Stimulated activated CD4-positive, alpha-beta T cell treated with anti-CD3 and anti-CD28 coated beads, Interleukin-1b, Interleukin-23, amount 100 ng/mL, for 1 hour (primary cell): ENCODE results near the gene NDP.
A peak's percentile ranks its signal among the peaks of the same experiment; 100 is the strongest.
"Not testable (repeated sequence)": the region's sequence is repeated elsewhere in the genome, so short reads cannot be mapped to it uniquely, and the experiment has no call there.

Experiments
- DNase-seq, 2 donors: peaks; one replicate each; pipeline ENCODE4 v3.0.0-alpha.2; 2020; ENCODE audit warnings: low read depth in 2 of 2

The NDP gene

GRCh38 chrX:43971966-43972961 lies 926 bp downstream of the NDP start:
- no peak for DNase-seq

- DNase-seq, result no peak
These were observed 2.7 kb downstream of the NDP start for GRCh38 chrX:43970528-43970927.

- no peak for DNase-seq
These were observed 3.4 kb downstream of the NDP start for GRCh38 chrX:43969504-43970501.

GRCh38 chrX:43968359-43968781 lies 4.8 kb downstream of the NDP start:
- no peak for DNase-seq

GRCh38 chrX:43964936-43965335 lies 8.3 kb downstream of the NDP start:
- DNase-seq, result no peak

- DNase-seq, result no peak
These were observed 9.5 kb downstream of the NDP start for GRCh38 chrX:43963726-43964125.

- no peak for DNase-seq
These were observed 10.6 kb downstream of the NDP start for GRCh38 chrX:43962636-43963035.

- no peak for DNase-seq
These were observed 11.5 kb downstream of the NDP start for GRCh38 chrX:43961699-43962098.

- no peak for DNase-seq
These were observed 14.7 kb downstream of the NDP start for GRCh38 chrX:43958529-43958928.

GRCh38 chrX:43956034-43956433 lies 17.2 kb downstream of the NDP start:
- DNase-seq, result no peak

GRCh38 chrX:43953218-43953617 lies 20.0 kb downstream of the NDP start:
- no peak for DNase-seq

GRCh38 chrX:43949669-43950068 lies 23.5 kb downstream of the NDP start:
- peak in 1 of 2 donors; percentile 3 for DNase-seq

- DNase-seq, result no peak
These were observed 32.2 kb downstream of the NDP start for GRCh38 chrX:43940816-43941474.

GRCh38 chrX:43939187-43939926 lies 33.8 kb downstream of the NDP start:
- DNase-seq, result no peak

GRCh38 chrX:43922032-43922431 lies 51.2 kb downstream of the NDP start:
- not testable (repeated sequence) for DNase-seq

GRCh38 chrX:43910772-43911171 lies 62.4 kb downstream of the NDP start:
- DNase-seq, result not testable (repeated sequence)

- no peak for DNase-seq
These were observed 63.2 kb downstream of the NDP start for GRCh38 chrX:43910012-43910411.

GRCh38 chrX:43909141-43909540 lies 64.0 kb downstream of the NDP start:
- DNase-seq, result no peak

GRCh38 chrX:43899878-43900815 lies 73.0 kb downstream of the NDP start:
- no peak for DNase-seq
